ENCODE measurements around the gene NBEA. TPM values are rescaled to one million over a fixed set of nuclear protein-coding genes. Genes with fewer than 3 reads are reported as not detected.

NBEA gene
- total RNA-seq, 3 donors from 2014 or later (not counting 1 experiment from before 2014, with no cell fraction given) = 0.27 to 0.66 (median 0.33) TPM

- no peaks in the 10 kb centered on the region for H3K9me3 ChIP-seq (ENCODE audit: control insufficient read depth, insufficient read depth, low read length)
- no peaks in the 10 kb centered on the region for H3K36me3 ChIP-seq (ENCODE audit: control insufficient read depth, insufficient read depth, low read length)
- Mint-ChIP-seq H3K36me3 (no peaks in the 10 kb centered on the region), H3K4me1 (no peaks in the 10 kb centered on the region), H3K27me3 (ENCODE audit: low read depth in 2 of 2) (peaks cover 26 to 36% of the 10 kb centered on the region in 2 donors), H3K9me3 (no peaks in the 10 kb centered on the region), H3K4me3 (no peak overlapping the region), H3K27ac (no peak overlapping the region)
- WGBS (ENCODE audit: insufficient coverage) = 95% methylated on average over 2 of the region's 2 CpGs
- ATAC-seq (no peak), DNase-seq (no peak)
- TF ChIP-seq, protein P1, sequence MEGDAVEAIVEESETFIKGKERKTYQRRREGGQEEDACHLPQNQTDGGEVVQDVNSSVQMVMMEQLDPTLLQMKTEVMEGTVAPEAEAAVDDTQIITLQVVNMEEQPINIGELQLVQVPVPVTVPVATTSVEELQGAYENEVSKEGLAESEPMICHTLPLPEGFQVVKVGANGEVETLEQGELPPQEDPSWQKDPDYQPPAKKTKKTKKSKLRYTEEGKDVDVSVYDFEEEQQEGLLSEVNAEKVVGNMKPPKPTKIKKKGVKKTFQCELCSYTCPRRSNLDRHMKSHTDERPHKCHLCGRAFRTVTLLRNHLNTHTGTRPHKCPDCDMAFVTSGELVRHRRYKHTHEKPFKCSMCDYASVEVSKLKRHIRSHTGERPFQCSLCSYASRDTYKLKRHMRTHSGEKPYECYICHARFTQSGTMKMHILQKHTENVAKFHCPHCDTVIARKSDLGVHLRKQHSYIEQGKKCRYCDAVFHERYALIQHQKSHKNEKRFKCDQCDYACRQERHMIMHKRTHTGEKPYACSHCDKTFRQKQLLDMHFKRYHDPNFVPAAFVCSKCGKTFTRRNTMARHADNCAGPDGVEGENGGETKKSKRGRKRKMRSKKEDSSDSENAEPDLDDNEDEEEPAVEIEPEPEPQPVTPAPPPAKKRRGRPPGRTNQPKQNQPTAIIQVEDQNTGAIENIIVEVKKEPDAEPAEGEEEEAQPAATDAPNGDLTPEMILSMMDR (IDR thresholded peaks at IDR 0.05) = no peak
- H3K27ac ChIP-seq (ENCODE audit: low read length) = no peak overlapping the region
- H3K4me3 ChIP-seq (ENCODE audit: low read length) = no peak overlapping the region
- no peaks in the 10 kb centered on the region for H3K4me1 ChIP-seq (ENCODE audit: control insufficient read depth, insufficient read depth, low read length)
- H3K27me3 ChIP-seq (ENCODE audit: control insufficient read depth, insufficient read depth, low read length) = peaks cover 18% of the 10 kb centered on the region
- intact Hi-C loops (cut with micrococcal nuclease) = no loop called here
Measured at GRCh38 chr13:35484384-35484783, 542.3 kb downstream of the NBEA start.

- no peaks in the 10 kb centered on the region for H3K9me3 Mint-ChIP-seq
- no peaks in the 10 kb centered on the region for H3K36me3 Mint-ChIP-seq
- DNase-seq (no peak), ATAC-seq (no peak)
- no peaks in the 10 kb centered on the region for H3K4me1 ChIP-seq (ENCODE audit: control insufficient read depth, insufficient read depth, low read length)
- 90% methylated on average over 3 of the region's 3 CpGs for WGBS (ENCODE audit: insufficient coverage)
- H3K4me1 Mint-ChIP-seq = no peaks in the 10 kb centered on the region
- H3K36me3 ChIP-seq (ENCODE audit: control insufficient read depth, insufficient read depth, low read length) = no peaks in the 10 kb centered on the region
- TF ChIP-seq, protein P1 (IDR thresholded peaks at IDR 0.05) = no peak
- H3K27me3 Mint-ChIP-seq (ENCODE audit: low read depth in 2 of 2) = peaks cover 21 to 35% of the 10 kb centered on the region in 2 donors
- no peak overlapping the region for H3K27ac ChIP-seq (ENCODE audit: low read length)
- intact Hi-C loops (cut with micrococcal nuclease) = no loop called here
- peaks cover 13% of the 10 kb centered on the region for H3K27me3 ChIP-seq (ENCODE audit: control insufficient read depth, insufficient read depth, low read length)
- no peak overlapping the region for H3K4me3 Mint-ChIP-seq
- no peaks in the 10 kb centered on the region for H3K9me3 ChIP-seq (ENCODE audit: control insufficient read depth, insufficient read depth, low read length)
- no peak overlapping the region for H3K27ac Mint-ChIP-seq
- H3K4me3 ChIP-seq (ENCODE audit: low read length) = no peak overlapping the region
Measured at GRCh38 chr13:35485424-35485823, 543.4 kb downstream of the NBEA start.

DNA sequence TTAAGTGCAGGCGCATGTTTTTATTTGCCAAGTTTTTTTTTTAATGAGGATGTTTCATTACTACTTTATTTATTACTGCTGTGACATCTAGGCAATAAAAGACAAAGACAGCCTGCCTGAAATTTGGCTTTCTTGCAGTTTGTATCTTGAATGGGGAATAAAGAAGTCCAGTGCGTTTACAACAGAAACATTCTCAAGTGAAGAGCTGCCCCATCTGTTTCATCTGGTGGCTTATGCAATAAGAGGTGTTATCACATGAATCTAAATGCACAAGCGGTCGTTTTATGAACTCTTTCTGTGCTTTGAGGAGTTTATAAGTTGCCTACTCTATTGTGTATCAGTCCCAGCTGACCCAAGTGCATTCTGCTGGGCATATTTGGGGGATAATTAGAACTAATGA, 547.0 kb downstream of the NBEA start:
- no peaks in the 10 kb centered on the region for H3K27me3 ChIP-seq (ENCODE audit: control insufficient read depth, insufficient read depth, low read length)
- H3K4me1 Mint-ChIP-seq = no peaks in the 10 kb centered on the region
- H3K27ac ChIP-seq (ENCODE audit: low read length) = no peak overlapping the region
- H3K27me3 Mint-ChIP-seq (ENCODE audit: low read depth in 2 of 2) = peaks cover 15 to 49% of the 10 kb centered on the region in 2 donors
- no peak for ATAC-seq
- no peak overlapping the region for H3K4me3 ChIP-seq (ENCODE audit: low read length)
- H3K27ac Mint-ChIP-seq = no peak overlapping the region
- no peaks in the 10 kb centered on the region for H3K4me1 ChIP-seq (ENCODE audit: control insufficient read depth, insufficient read depth, low read length)
- TF ChIP-seq, protein P1 (IDR thresholded peaks at IDR 0.05) = no peak
- H3K36me3 ChIP-seq (ENCODE audit: control insufficient read depth, insufficient read depth, low read length) = no peaks in the 10 kb centered on the region
- intact Hi-C loops (cut with micrococcal nuclease) = no loop called here
- WGBS (ENCODE audit: insufficient coverage) = 90% methylated on average over 3 of the region's 4 CpGs
- H3K9me3 Mint-ChIP-seq = no peaks in the 10 kb centered on the region
- DNase-seq = no peak
- peaks cover 16% of the 10 kb centered on the region for H3K36me3 Mint-ChIP-seq
- H3K9me3 ChIP-seq (ENCODE audit: control insufficient read depth, insufficient read depth, low read length) = no peaks in the 10 kb centered on the region
- no peak overlapping the region for H3K4me3 Mint-ChIP-seq

- no peaks in the 10 kb centered on the region for H3K4me1 ChIP-seq (ENCODE audit: control insufficient read depth, insufficient read depth, low read length)
- Mint-ChIP-seq H3K9me3 (peaks cover 0 to 3% of the 10 kb centered on the region in 2 donors), H3K4me3 (no peak overlapping the region), H3K4me1 (no peaks in the 10 kb centered on the region), H3K27ac (no peak overlapping the region), H3K36me3 (peaks cover 24% of the 10 kb centered on the region), H3K27me3 (ENCODE audit: low read depth in 2 of 2) (peaks cover 0 to 20% of the 10 kb centered on the region in 2 donors)
- H3K27ac ChIP-seq (ENCODE audit: low read length) = no peak overlapping the region
- no peak for ATAC-seq
- H3K4me3 ChIP-seq (ENCODE audit: low read length) = no peak overlapping the region
- no peak for DNase-seq
- no peaks in the 10 kb centered on the region for H3K27me3 ChIP-seq (ENCODE audit: control insufficient read depth, insufficient read depth, low read length)
- intact Hi-C loops (cut with micrococcal nuclease) = no loop called here
- no peaks in the 10 kb centered on the region for H3K36me3 ChIP-seq (ENCODE audit: control insufficient read depth, insufficient read depth, low read length)
- TF ChIP-seq, protein P1 (IDR thresholded peaks at IDR 0.05) = no peak
- WGBS (ENCODE audit: insufficient coverage) = 80% methylated on average over 1 of the region's 1 CpG
- peaks cover 3% of the 10 kb centered on the region for H3K9me3 ChIP-seq (ENCODE audit: control insufficient read depth, insufficient read depth, low read length)
Measured at GRCh38 chr13:35496006-35496405, 553.9 kb downstream of the NBEA start.

Data from natural killer cell (primary cell).